MCF 10A (cell line): ENCODE results near the gene HCFC1. TPM values are rescaled to one million over a fixed set of nuclear protein-coding genes. Genes with fewer than 3 reads are reported as not detected.
A peak's percentile ranks its signal among the peaks of the same experiment; 100 is the strongest.

Source experiments
- BruUV-seq: library from RNA; stranded (reverse); fragments of 400-500 nt; replicated peaks from 2 replicates; lab custom pipeline; 2021; lab: Mats Ljungman, UMichigan
- CTCF ChIA-PET: fragments of 300-600 bp; sonication (Branson Sonifier 250); formaldehyde crosslinking; extraction: SDS; loops from one replicate; lab custom pipeline; 2021; ENCODE audit warnings: antibody characterized with exemption, inconsistent platforms; lab: Yijun Ruan, JAX
- POLR2A ChIA-PET: fragments of 300-600, 350-650 bp; sonication (Branson Sonifier 250); formaldehyde crosslinking; extraction: SDS; loops from one replicate; lab custom pipeline; 2020; ENCODE audit warnings: antibody characterized with exemption, inconsistent platforms; lab: Yijun Ruan, JAX
- DNase-seq: peaks from one replicate; pipeline ENCODE4 v3.0.0-alpha.2; 2018; ENCODE audit not compliant: unreplicated experiment
- H3K27ac Mint-ChIP-seq: one replicate; pipeline ENCODE4 v1.8.0; 2022; ENCODE audit warnings: mild to moderate bottlenecking, low read depth, mixed read lengths; ENCODE audit not compliant: unreplicated experiment
- H3K27me3 Mint-ChIP-seq: one replicate; pipeline ENCODE4 v1.8.0; 2022; ENCODE audit warnings: mixed read lengths; ENCODE audit not compliant: insufficient read depth, unreplicated experiment
- H3K36me3 Mint-ChIP-seq: one replicate; pipeline ENCODE4 v1.8.0; 2022; ENCODE audit warnings: mild to moderate bottlenecking, moderate library complexity, mixed read lengths; ENCODE audit not compliant: insufficient read depth, unreplicated experiment
- H3K4me1 Mint-ChIP-seq: one replicate; pipeline ENCODE4 v1.8.0; 2022; ENCODE audit warnings: mixed read lengths; ENCODE audit not compliant: insufficient read depth, unreplicated experiment
- H3K4me3 Mint-ChIP-seq: one replicate; pipeline ENCODE4 v1.8.0; 2022; ENCODE audit warnings: mild to moderate bottlenecking, moderate library complexity, mixed read lengths; ENCODE audit not compliant: unreplicated experiment
- H3K9me3 Mint-ChIP-seq: one replicate; pipeline ENCODE4 v1.8.0; 2022; ENCODE audit warnings: mixed read lengths; ENCODE audit not compliant: unreplicated experiment
- CTCF ChIP-seq: fragments of 200-600 bp; IDR thresholded peaks from one replicate; pipeline ENCODE4 v1.8.0; 2022; ENCODE audit warnings: antibody characterized with exemption, mild to moderate bottlenecking; ENCODE audit not compliant: unreplicated experiment
- intact Hi-C: fragments of 100-400 bp; cut with micrococcal nuclease; formaldehyde crosslinking; loops from 2 replicates; pipeline ENCODE4 v1.14.1; 2022
- total RNA-seq: library from RNA; stranded (reverse); gene quantifications from 2 replicates; pipeline ENCODE4 v1.2.3, GENCODE V29; 2022

The HCFC1 gene
- total RNA-seq, 1 experiment from 2014 or later = 44.5 TPM

DNA sequence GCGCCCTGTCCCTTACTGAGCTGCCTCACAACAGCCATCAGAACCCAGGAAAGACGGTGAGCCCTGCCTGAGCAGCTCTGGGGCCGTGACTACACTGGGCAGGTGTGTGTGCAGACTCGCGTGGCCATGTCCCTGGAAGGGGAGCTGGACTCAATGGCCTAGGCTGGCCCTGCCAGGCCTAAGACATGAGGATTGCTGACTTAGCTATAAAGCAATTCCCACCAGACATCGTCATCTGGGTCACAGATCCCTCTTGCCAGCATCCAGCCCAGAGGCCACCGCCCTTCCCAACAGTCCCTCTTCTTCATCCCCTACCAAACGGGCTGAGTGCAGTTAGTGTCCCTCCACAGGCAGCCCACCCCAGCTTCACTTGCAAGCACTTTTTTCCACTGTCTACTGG is 40.5 kb downstream of the HCFC1 start:
- no peak overlapping the region for H3K4me3 Mint-ChIP-seq
- CTCF ChIA-PET = interaction anchor here (2.2 to 3.9 kb wide), 2 partner anchors 8 to 16 kb away, joined by 10 to 17 read pairs; no protein-coding TSS in a partner anchor
- H3K9me3 Mint-ChIP-seq = no peaks in the 10 kb centered on the region
- intact Hi-C loops = no loop called here
- no TSS peak for BruUV-seq
- H3K27ac Mint-ChIP-seq = no peak overlapping the region
- TF ChIP-seq CTCF = no peak
- no peak for DNase-seq
- POLR2A ChIA-PET = no interaction called here
- H3K27me3 Mint-ChIP-seq = peaks cover under 1% of the 10 kb centered on the region
- peaks cover 10% of the 10 kb centered on the region for H3K36me3 Mint-ChIP-seq
- H3K4me1 Mint-ChIP-seq = no peaks in the 10 kb centered on the region

DNA sequence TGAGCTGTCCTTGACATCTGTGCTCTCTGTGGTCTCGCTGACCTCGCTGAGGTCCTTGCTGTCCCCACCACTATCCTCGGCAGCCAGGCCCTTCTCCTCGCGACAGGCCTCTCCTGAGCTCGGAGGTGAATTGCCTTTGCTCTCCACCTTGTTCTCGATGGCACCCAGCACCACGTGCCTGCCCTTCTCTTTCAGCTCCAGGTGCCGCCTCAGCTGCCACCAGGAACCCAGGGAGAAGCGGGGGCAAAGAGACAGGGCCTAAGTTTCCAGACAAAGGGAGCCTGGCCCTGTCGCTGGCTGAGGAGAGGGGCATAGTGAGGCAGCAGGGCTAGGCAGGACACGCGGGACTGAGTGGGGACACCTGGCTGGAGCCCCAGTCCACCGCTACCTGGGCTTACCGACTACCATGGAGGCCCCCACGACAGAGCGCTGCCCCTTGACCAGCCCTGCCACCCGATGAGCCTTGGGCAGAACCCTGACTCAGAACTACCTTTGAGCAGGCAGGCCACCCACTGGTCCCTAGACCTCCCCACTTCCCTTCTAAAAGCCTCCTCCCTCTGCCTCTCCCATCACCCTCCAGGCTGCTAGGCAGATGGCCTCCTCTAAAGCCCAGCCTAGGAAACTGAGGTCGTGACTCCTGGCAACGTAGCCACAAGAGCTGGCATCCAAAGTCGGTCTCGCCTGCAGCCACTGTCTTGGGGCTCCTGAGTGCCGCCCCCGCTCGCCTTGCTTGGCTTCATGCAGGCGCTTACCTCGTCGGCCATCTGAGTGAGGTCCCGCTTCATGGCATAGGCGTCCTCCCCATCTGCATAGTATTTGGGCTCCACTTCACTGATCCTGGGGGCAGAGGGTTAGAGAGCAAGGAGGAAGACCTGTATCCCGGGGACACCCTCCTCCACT is 41.4 kb downstream of the HCFC1 start:
- intact Hi-C loops = no loop called here
- DNase-seq = no peak
- no peaks in the 10 kb centered on the region for H3K4me1 Mint-ChIP-seq
- no peak overlapping the region for H3K27ac Mint-ChIP-seq
- CTCF ChIA-PET = interaction anchor here (0.5 to 2.2 kb wide), 5 partner anchors 17 to 164 kb away, joined by 3 to 10 read pairs (median 3); no protein-coding TSS in a partner anchor
- no peak overlapping the region for H3K4me3 Mint-ChIP-seq
- H3K36me3 Mint-ChIP-seq = peaks cover 10% of the 10 kb centered on the region
- POLR2A ChIA-PET = interaction anchor here (0.7 kb wide), 1 partner anchor 17 kb away, joined by 4 read pairs; no protein-coding TSS in a partner anchor
- BruUV-seq = no TSS peak
- no peak for TF ChIP-seq CTCF
- no peaks in the 10 kb centered on the region for H3K27me3 Mint-ChIP-seq
- H3K9me3 Mint-ChIP-seq = no peaks in the 10 kb centered on the region

- ChIA-PET CTCF (interaction anchor here (0.6 to 0.7 kb wide), 2 partner anchors 152 to 163 kb away, joined by 3 to 4 read pairs; no protein-coding TSS in a partner anchor), POLR2A (no interaction called here)
Observed at GRCh38 chrX:153929576-153929975, 42.0 kb downstream of the HCFC1 start.

More at GRCh38 chrX:153929576-153929975, 42.0 kb downstream of the HCFC1 start:
- no peak for TF ChIP-seq CTCF
- Mint-ChIP-seq H3K27ac (peak overlapping the region; percentile 74), H3K9me3 (no peaks in the 10 kb centered on the region), H3K4me3 (no peak overlapping the region), H3K27me3 (no peaks in the 10 kb centered on the region), H3K4me1 (no peaks in the 10 kb centered on the region), H3K36me3 (peaks cover 10% of the 10 kb centered on the region)
- BruUV-seq = no TSS peak
- intact Hi-C loops = no loop called here
- DNase-seq = no peak
